ENCODE data around the gene U2AF1L4. TPM values are rescaled to one million over a fixed set of nuclear protein-coding genes. Genes with fewer than 3 reads are reported as not detected.

U2AF1L4 gene
- total RNA-seq, 4 donors from 2014 or later: 5.1 to 22.9 (median 13.4) TPM

DNA sequence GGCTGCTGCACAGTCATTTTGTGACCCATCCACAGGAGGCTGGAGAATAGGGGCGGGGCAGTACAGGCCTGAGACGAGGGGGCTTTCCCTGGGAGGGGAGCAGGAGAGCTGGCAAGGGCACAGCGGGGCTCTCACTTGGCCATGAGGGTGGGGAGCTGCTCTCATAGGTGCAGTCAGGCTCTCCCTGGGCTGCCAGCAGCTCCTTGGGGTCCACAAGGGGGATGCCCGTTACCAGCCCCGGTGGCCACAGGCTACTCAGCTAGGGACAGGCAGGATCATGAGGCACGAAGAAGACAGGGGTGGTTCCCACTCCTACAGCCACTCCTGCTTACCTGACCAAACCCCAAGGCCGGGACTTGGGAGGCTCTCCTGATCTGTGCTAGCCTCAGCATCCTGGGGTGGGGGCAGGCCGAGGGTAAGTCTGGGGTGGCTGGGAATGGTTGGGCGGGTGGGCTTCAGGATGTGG is 46.6 kb upstream of the U2AF1L4 start:
- in situ Hi-C loops (cut with MboI; ENCODE audit: low sequenced_read_pairs in 4 of 4) (no loop called here), intact Hi-C loops (cut with DNase I; ENCODE audit: low total_unique reads) (no loop called here)
- TF ChIP-seq POLR2A (IDR thresholded peaks at IDR 0.05) (no peak), CTCF (IDR thresholded peaks at IDR 0.05 in 4 of 5, conservative IDR thresholded peaks at IDR 0.05 in 1 of 5) (no peak)
- Histone ChIP-seq H3K4me1 (no peaks in the 10 kb centered on the region), H3K9me3 (no peaks in the 10 kb centered on the region), H3K4me3 (no peak overlapping the region), H3K36me3 (no peaks in the 10 kb centered on the region), H3K27me3 (peaks cover 4 to 8% (median 8%) of the 10 kb centered on the region in 3 donors), H3K27ac (no peak overlapping the region)
- ATAC-seq (no peak), DNase-seq (no peak)

GRCh38 chr19:35790981-35791813 is 46.0 kb upstream of the U2AF1L4 start:
- H3K27me3 ChIP-seq: peaks cover 0 to 7% (median 4%) of the 10 kb centered on the region in 3 donors
- TF ChIP-seq POLR2A (IDR thresholded peaks at IDR 0.05): no peak
- TF ChIP-seq CTCF (IDR thresholded peaks at IDR 0.05 in 4 of 5, conservative IDR thresholded peaks at IDR 0.05 in 1 of 5): no peak
- H3K4me1 ChIP-seq: no peaks in the 10 kb centered on the region
- H3K36me3 ChIP-seq: no peaks in the 10 kb centered on the region
- H3K27ac ChIP-seq: no peak overlapping the region
- ATAC-seq (no peak), DNase-seq (no peak)
- H3K9me3 ChIP-seq: no peaks in the 10 kb centered on the region
- in situ Hi-C loops (cut with MboI; ENCODE audit: low sequenced_read_pairs in 4 of 4): no loop called here
- intact Hi-C loops (cut with DNase I; ENCODE audit: low total_unique reads): no loop called here
- H3K4me3 ChIP-seq: no peak overlapping the region

GRCh38 chr19:35789978-35790944 is 45.0 kb upstream of the U2AF1L4 start:
- in situ Hi-C loops (cut with MboI; ENCODE audit: low sequenced_read_pairs in 4 of 4): no loop called here
- ATAC-seq (no peak), DNase-seq (no peak)

More at GRCh38 chr19:35789978-35790944, 45.0 kb upstream of the U2AF1L4 start:
- H3K27ac ChIP-seq: no peak overlapping the region
- H3K4me1 ChIP-seq: no peaks in the 10 kb centered on the region
- H3K27me3 ChIP-seq: peaks cover 0 to under 1% (median 0%) of the 10 kb centered on the region in 3 donors
- no peak overlapping the region for H3K4me3 ChIP-seq
- H3K36me3 ChIP-seq: no peaks in the 10 kb centered on the region
- intact Hi-C loops (cut with DNase I; ENCODE audit: low total_unique reads): no loop called here
- no peak for TF ChIP-seq CTCF (IDR thresholded peaks at IDR 0.05 in 4 of 5, conservative IDR thresholded peaks at IDR 0.05 in 1 of 5)
- H3K9me3 ChIP-seq: no peaks in the 10 kb centered on the region
